ENCODE results near the gene SYMPK.

DNA sequence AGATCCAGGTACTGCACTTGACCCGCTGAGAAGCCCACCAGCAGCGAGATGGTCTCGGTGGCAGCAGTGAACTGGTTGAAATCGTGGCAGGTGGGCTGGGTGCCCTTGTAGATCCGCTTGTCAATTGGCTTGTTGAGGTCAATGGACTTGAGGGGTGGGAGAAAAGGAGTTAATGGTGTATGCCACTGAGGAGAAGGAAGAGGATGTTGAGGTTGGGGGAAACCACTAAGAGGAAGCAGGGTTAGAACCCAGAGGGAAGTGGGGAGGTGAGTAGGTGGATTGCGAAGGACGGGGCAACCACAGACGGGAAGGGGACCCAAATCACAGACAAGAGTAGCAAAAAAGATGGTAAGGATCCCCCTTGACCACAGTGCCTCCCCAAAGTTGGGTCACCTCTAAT lies 72.0 kb downstream of the SYMPK start:
- TF ChIP-seq, protein P1, sequence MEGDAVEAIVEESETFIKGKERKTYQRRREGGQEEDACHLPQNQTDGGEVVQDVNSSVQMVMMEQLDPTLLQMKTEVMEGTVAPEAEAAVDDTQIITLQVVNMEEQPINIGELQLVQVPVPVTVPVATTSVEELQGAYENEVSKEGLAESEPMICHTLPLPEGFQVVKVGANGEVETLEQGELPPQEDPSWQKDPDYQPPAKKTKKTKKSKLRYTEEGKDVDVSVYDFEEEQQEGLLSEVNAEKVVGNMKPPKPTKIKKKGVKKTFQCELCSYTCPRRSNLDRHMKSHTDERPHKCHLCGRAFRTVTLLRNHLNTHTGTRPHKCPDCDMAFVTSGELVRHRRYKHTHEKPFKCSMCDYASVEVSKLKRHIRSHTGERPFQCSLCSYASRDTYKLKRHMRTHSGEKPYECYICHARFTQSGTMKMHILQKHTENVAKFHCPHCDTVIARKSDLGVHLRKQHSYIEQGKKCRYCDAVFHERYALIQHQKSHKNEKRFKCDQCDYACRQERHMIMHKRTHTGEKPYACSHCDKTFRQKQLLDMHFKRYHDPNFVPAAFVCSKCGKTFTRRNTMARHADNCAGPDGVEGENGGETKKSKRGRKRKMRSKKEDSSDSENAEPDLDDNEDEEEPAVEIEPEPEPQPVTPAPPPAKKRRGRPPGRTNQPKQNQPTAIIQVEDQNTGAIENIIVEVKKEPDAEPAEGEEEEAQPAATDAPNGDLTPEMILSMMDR (IDR thresholded peaks at IDR 0.05 in 8 of 11, conservative IDR thresholded peaks at IDR 0.05 in 3 of 11), result no peak
- TF ChIP-seq POLR2A (IDR thresholded peaks at IDR 0.05), result no peak

Data from spleen (tissue), 7 donors.